Renal cortex interstitium (tissue), 11 donors: ENCODE results near the gene MEX3B. TPM values are rescaled to one million over a fixed set of nuclear protein-coding genes. Genes with fewer than 3 reads are reported as not detected.
A peak's percentile ranks its signal among the peaks of the same experiment; 100 is the strongest.
"Not testable (repeated sequence)": the region's sequence is repeated elsewhere in the genome, so short reads cannot be mapped to it uniquely, and the experiment has no call there.

Experiments
- DNase-seq, 11 donors: peaks; one replicate each; pipeline ENCODE4 v3.0.0-alpha.2; 2013; ENCODE audit warnings: low read depth in 9 of 11, low spot score in 4 of 11; ENCODE audit errors: extremely low read depth in 1 of 11
- polyA plus RNA-seq, 3 donors: library from polyadenylated mRNA; unstranded; fragments of 120-200 nt; gene quantifications; one replicate each; pipeline ENCODE4 v1.2.1, GENCODE V29; 2013; ENCODE audit not compliant: insufficient read length in 3 of 3

Gene MEX3B
- polyA plus RNA-seq, 3 donors, result 13.1 to 18.1 (median 17.1) TPM

DNA sequence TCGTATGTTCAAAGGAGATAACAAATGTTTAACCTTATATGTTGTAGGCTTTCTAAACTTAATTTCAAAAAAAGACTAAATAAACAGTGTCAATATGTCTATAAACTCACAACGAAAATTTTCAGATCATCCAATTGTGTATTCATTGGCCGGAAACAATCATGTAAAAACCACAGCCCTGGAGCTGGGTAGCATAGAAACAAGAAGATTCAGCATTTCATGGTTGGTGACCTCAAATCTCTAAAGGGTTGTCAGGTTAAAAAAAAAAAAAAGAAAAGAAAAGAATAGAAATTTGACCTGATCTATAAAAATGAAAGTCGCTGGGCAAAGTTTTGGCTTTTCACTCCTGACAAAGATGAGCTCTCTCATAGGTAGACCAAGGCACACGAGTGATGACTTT lies 13.9 kb downstream of the MEX3B start:
- no peak for DNase-seq

DNA sequence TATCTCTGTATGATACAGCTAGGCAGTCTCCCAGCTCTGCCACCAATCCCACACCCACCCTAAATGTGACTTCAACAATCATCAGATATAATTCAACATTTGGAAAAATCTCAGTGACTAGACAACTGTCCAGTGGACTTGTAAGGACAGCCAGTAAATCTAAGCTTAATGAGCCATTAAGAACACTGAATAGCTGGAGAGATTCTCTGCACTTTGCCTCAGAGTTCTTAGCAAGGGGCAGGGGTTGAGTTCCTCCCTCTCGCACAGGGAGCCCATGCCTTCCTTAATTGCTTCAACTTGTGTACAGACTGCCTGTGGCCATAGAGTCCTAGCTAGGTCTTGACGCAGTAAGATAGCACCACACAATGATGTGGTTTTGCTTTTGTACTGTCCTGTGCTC lies 15.6 kb downstream of the MEX3B start:
- peak in 5 of 11 donors; percentile 27 to 59 (median 48) for DNase-seq

DNA sequence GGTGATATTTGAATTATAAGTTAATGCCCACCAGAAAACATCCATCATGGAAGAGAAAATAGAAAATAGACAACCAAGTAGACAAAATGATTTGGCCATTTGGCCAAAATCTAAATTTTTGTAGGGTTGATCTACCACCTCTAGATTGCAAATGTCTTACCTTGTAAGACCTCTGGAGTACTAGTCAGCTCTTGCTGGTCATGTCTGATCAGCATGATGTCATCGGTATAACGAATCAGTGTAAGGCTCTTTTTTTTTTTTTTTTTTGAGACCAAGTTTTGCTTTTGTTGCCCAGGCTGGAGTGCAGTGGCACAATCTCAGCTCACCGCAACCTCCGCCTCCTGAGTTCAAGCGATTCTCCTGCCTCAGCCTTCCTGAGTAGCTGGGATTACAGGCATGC lies 17.7 kb downstream of the MEX3B start:
- not testable (repeated sequence) for DNase-seq

DNA sequence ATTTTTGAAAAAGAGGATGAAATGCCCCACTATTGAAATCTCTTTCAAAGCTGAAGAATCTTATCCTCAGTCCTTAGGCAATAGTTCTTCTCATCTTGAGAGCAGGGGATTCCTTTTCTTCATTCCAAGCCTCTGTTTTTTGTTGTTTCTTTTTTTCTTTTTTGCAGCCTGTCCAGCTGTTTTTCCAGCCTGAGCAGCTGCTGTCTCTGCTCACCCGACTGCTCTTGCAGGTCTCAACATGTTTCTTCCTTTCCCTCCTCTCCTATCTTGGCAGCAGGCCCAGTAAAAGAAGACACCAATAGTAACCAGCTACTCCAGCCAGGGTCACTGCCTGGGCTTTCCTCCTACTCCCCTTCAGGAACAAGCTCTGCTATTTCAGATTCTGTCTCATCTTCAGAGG lies 23.8 kb downstream of the MEX3B start:
- DNase-seq, result peak in 3 of 11 donors; percentile 35 to 54 (median 36)

DNA sequence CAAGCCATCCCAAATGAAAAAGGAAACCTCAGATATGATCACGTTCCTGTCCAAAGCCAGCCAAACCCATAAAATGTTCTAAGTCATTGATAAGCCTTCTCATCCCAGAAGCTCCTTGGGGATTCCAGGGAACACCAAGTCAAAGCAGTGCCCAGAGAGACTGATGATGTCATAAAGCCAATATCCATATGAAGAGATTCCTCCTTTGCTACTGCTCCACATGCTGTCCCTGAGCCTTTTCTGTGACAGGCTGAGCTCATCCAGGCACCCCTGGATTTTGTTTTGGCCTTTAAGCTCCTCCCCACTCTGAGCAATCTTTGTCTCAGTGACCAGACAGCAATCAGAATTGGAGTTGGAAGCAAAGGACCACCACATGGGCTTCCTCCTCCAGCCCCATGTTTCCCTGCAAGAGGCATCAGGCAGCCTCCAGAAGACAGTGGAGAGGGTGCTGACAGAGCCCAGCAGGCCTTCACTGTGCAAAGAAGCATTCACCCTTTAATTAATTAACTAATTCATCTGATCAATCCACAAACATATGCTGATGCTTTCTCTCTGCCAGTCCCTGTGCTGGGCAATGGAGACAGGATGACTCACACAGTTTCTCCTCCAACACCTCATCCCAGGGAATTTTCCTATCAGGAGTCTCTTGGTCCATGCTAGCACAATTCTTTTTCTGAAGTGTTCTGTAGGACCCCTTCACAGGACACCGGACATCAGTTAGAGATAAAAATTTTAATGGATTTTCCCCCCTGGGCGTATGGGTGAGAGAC lies 25.0 kb downstream of the MEX3B start:
- no peak for DNase-seq

DNA sequence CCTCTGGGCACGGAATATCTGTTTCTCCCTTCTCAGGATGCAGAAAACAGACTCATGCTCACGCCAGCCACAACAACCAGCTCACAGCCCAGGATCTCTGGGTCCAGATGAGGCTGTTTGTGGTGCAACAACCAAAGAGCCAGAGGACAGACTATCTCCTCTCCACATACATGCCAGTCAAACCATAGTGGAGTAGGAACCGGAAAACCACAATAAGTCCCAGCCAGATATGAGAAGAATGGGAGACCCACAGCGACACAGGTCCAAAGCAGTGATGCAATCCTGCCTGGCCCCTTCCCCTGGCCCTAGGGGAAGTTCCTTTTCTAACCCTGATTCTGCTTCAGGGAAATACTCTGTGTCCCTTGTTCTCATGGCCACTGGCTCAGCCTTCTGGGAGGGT lies 27.6 kb downstream of the MEX3B start:
- no peak for DNase-seq

DNA sequence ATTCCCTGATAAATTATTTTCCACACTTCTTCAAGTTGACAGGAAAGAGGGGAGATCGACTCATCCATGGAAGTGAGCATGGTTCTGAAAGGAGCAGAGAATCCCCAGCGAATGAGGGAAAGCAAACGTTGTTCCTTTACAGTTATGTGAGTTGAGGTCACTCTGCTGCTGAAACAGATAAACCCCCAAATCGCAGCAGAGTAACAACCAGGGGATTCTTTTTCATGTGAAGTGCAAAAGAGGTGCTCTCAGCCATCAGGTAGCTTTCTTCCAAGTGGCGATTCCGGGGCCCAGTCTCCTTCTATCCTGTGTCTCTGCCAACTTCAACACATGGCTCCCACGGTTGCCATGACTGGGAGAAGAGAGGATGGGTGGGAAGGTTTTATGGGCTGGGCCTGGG lies 28.2 kb downstream of the MEX3B start:
- DNase-seq, result no peak

DNA sequence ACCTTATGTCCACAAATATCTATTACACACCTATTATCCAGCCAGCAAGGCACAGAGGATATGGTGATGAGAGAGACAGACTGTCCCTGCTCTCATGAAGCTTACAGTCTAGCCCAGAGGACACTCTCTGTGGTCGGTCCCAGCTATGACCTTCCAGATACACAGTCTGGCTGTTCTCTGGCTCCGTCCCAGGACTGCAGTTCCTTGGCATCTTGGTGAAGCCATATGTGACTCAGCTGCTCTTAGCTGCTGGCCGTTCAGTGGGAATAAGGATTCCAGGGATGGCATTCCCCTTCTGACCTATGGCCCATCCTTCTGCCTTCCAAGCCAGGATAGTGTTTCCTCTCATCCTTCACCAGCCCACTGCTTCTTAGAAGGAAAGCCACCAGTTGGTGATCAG lies 30.8 kb downstream of the MEX3B start:
- no peak for DNase-seq

GRCh38 chr15:82012908-82013307 lies 32.9 kb downstream of the MEX3B start:
- no peak for DNase-seq

DNA sequence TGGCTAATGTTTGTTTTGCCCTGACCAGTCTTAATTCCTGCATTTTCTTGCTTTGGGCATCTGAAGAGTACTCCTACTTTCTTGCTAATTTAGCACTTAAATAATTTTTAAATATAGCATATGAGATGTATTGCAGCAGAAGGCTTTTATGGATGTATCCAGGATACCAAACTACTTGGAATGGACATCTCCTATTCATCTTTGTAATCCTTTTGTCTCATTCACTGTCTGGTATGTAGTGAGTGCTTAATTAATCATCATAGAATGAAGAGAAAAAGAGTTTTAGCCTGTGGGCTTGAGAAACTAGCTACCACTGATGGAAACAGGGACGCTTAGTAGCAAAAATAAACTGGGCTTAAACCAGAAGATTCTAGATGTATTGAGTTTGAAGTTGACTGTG lies 40.6 kb downstream of the MEX3B start:
- DNase-seq, result no peak

- DNase-seq, result no peak
Measured at GRCh38 chr15:82003916-82004315, 41.9 kb downstream of the MEX3B start.

- not testable (repeated sequence) for DNase-seq
Measured at GRCh38 chr15:81995081-81995480, 50.7 kb downstream of the MEX3B start.

DNA sequence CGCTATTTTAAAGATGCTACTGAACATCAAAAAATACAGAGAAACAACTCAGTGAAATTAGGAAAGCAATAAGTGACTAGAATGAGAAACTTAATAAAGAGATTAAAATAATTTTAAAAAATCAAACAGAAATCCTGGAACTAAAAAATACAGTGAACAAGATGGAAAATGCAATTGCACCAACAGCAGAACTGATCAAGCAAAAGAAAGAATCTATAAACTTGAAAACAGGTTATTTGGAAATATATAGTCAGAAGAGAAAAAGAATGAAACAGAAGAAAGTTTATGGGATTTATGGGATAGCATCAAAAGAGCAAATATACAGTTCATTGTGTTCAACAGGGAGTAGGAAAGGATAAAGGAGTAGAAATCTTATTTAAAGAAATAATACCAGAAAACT lies 53.3 kb downstream of the MEX3B start:
- DNase-seq, result no peak

Other genes starting within 250 kb of the MEX3B start
- 10 to 100 TPM; 19.3 to 22.4 (median 22.0) TPM for gene EFL1, start 216.7 kb upstream of the MEX3B start, polyA plus RNA-seq
- gene SAXO2, start 216.8 kb upstream of the MEX3B start, polyA plus RNA-seq, result 1 to 10 TPM; 3.4 to 9.3 (median 6.2) TPM